Activated B cell treated with CpG ODN at 0.5 μM for 24 hours (primary cell): ENCODE measurements around the gene OR10H1. TPM values are rescaled to one million over a fixed set of nuclear protein-coding genes. Genes with fewer than 3 reads are reported as not detected.
"Not testable (repeated sequence)": the region's sequence is repeated elsewhere in the genome, so short reads cannot be mapped to it uniquely, and the experiment has no call there.

Source experiments
- ATAC-seq: fragments of 200-7000 bp; cut with Tn5 transposase; one replicate; pipeline ENCODE4 v1.10.0; 2021; ENCODE audit warnings: low read depth, mild to moderate bottlenecking, moderate library complexity
- CTCF ChIA-PET: fragments of 350-600 bp; sonication (Branson Sonifier 250); formaldehyde crosslinking; loops from one replicate; lab custom pipeline; 2021; ENCODE audit warnings: antibody characterized with exemption; lab: Charles Lee
- POLR2A ChIA-PET: fragments of 350-600 bp; sonication (Branson Sonifier 250); formaldehyde crosslinking; loops from one replicate; lab custom pipeline; 2021; ENCODE audit warnings: antibody characterized with exemption; lab: Charles Lee
- DNase-seq: peaks from one replicate; pipeline ENCODE4 v3.0.0; 2022
- H3K27ac Mint-ChIP-seq: one replicate; pipeline ENCODE4 v1.8.0; 2020; ENCODE audit warnings: mixed read lengths
- H3K27me3 Mint-ChIP-seq: one replicate; pipeline ENCODE4 v1.8.0; 2021; ENCODE audit warnings: mixed read lengths
- H3K36me3 Mint-ChIP-seq: one replicate; pipeline ENCODE4 v1.8.0; 2021; ENCODE audit warnings: low read depth, mixed read lengths
- H3K4me1 Mint-ChIP-seq: one replicate; pipeline ENCODE4 v1.8.0; 2021; ENCODE audit warnings: mixed read lengths
- H3K4me3 Mint-ChIP-seq: one replicate; pipeline ENCODE4 v1.8.0; 2020; ENCODE audit warnings: mild to moderate bottlenecking, mixed read lengths
- H3K9me3 Mint-ChIP-seq: one replicate; pipeline ENCODE4 v1.8.0; 2020; ENCODE audit warnings: mixed read lengths
- intact Hi-C: fragments of 100-400 bp; cut with micrococcal nuclease; formaldehyde crosslinking; loops from one replicate; pipeline ENCODE4 v1.15.1; 2024
- total RNA-seq: library from RNA; stranded (reverse); gene quantifications from 2 replicates; pipeline ENCODE4 v1.2.3, GENCODE V29; 2022
- TF ChIP-seq, protein P1 (sequence below): fragments of 200-600 bp; IDR thresholded peaks from one replicate; pipeline ENCODE4 v1.8.0; 2022; ENCODE audit warnings: antibody characterized with exemption, mild to moderate bottlenecking

Gene OR10H1
- total RNA-seq, 1 donor from 2014 or later = not detected

DNA sequence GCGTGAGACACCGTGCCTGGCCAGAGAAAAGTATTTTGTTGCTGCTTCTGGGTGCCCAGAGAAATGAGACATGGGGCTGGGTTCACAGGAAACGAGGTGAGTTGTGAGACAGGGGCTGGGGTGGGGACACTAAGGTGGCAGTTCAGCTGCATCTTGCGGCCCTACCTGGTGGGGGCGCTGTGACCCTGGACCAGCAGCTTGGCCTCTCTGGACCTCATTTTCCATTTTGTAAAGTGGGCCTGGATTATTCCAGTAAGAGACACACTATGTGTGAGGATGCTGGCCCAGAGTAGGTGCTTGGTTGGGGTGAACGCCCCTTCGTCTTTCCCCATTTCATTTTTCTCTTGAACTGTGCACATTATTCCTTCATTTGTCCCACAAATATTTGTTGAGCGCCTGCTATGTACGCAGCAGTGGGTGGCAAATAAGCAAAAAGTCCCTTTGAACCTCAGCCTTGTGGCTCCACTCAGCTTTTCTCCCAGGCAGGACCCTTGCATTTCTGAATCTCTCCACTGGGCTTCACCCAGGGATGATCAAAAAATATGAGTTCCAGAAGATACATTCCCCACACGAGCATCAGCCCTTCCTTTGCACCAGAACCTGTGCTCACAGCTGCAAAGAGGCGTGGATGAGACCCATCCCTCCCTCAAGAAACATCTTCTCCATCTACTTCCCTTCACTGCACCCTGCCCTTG lies 26.6 kb upstream of the OR10H1 start:
- Mint-ChIP-seq H3K36me3 (no peaks in the 10 kb centered on the region), H3K9me3 (no peaks in the 10 kb centered on the region), H3K27ac (no peak overlapping the region), H3K4me1 (peaks cover 7% of the 10 kb centered on the region), H3K27me3 (peaks cover 33% of the 10 kb centered on the region), H3K4me3 (no peak overlapping the region)
- CTCF ChIA-PET = no interaction called here
- TF ChIP-seq, protein P1, sequence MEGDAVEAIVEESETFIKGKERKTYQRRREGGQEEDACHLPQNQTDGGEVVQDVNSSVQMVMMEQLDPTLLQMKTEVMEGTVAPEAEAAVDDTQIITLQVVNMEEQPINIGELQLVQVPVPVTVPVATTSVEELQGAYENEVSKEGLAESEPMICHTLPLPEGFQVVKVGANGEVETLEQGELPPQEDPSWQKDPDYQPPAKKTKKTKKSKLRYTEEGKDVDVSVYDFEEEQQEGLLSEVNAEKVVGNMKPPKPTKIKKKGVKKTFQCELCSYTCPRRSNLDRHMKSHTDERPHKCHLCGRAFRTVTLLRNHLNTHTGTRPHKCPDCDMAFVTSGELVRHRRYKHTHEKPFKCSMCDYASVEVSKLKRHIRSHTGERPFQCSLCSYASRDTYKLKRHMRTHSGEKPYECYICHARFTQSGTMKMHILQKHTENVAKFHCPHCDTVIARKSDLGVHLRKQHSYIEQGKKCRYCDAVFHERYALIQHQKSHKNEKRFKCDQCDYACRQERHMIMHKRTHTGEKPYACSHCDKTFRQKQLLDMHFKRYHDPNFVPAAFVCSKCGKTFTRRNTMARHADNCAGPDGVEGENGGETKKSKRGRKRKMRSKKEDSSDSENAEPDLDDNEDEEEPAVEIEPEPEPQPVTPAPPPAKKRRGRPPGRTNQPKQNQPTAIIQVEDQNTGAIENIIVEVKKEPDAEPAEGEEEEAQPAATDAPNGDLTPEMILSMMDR = no peak
- POLR2A ChIA-PET = no interaction called here
- no peak for DNase-seq
- intact Hi-C loops = no loop called here
- no peak for ATAC-seq

- H3K27ac Mint-ChIP-seq = no peak overlapping the region
- intact Hi-C loops = no loop called here
- DNase-seq (no peak), ATAC-seq (no peak)
- ChIA-PET CTCF (no interaction called here), POLR2A (no interaction called here)
- H3K36me3 Mint-ChIP-seq = peaks cover 2% of the 10 kb centered on the region
- no peaks in the 10 kb centered on the region for H3K9me3 Mint-ChIP-seq
- no peak overlapping the region for H3K4me3 Mint-ChIP-seq
- TF ChIP-seq, protein P1 = no peak
- peaks cover 25% of the 10 kb centered on the region for H3K27me3 Mint-ChIP-seq
- peaks cover 12% of the 10 kb centered on the region for H3K4me1 Mint-ChIP-seq
These were observed 25.4 kb upstream of the OR10H1 start for GRCh38 chr19:15840833-15841232.

DNA sequence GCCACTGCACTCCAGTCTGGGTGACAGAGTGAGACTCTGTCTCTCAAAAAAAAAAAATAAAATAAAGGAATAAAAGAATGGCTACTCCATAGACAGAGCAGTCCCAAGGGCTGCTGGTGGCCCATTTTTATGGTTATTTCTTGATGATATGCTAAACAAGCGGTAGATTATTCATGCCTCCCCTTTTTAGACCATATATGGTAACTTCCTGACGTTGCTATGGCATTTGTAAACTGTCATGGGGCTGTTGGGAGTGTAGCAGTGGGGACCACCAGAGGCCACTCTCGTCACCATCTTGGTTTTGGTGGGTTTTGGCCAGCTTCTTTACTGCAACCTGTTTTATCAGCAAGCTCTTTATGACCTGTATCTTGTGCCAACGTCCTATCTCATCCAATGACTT lies 24.4 kb upstream of the OR10H1 start:
- H3K36me3 Mint-ChIP-seq, H3K9me3 Mint-ChIP-seq, H3K4me3 Mint-ChIP-seq, DNase-seq, ATAC-seq, H3K27ac Mint-ChIP-seq, CTCF ChIA-PET, POLR2A ChIA-PET: not testable (repeated sequence)
- H3K4me1 Mint-ChIP-seq = peaks cover 15% of the 10 kb centered on the region
- intact Hi-C loops = loop anchor here (10.0 kb wide), 1 partner anchor 235 kb away; the partner anchor contains the start of gene TPM4
- peaks cover 18% of the 10 kb centered on the region for H3K27me3 Mint-ChIP-seq

GRCh38 chr19:15838351-15838750 lies 22.9 kb upstream of the OR10H1 start:
- intact Hi-C loops = loop anchor here (10.0 kb wide), 1 partner anchor 236 kb away; the partner anchor contains the start of gene TPM4
- H3K4me1 Mint-ChIP-seq = peaks cover 15% of the 10 kb centered on the region
- H3K4me3 Mint-ChIP-seq = no peak overlapping the region
- CTCF ChIA-PET = no interaction called here
- ATAC-seq (no peak), DNase-seq (no peak)
- POLR2A ChIA-PET = no interaction called here
- no peak overlapping the region for H3K27ac Mint-ChIP-seq
- peaks cover 13% of the 10 kb centered on the region for H3K27me3 Mint-ChIP-seq
- peaks cover 2% of the 10 kb centered on the region for H3K36me3 Mint-ChIP-seq
- H3K9me3 Mint-ChIP-seq = no peaks in the 10 kb centered on the region
- TF ChIP-seq, protein P1 = no peak

- no peak for DNase-seq
- ATAC-seq = peak; percentile 2
- CTCF ChIA-PET = interaction anchor here (0.7 kb wide), 1 partner anchor 64 kb away, joined by 3 read pairs; no protein-coding TSS in a partner anchor
- POLR2A ChIA-PET = interaction anchor here (0.6 to 1.9 kb wide), 21 partner anchors 10 to 1347 kb away, joined by 3 to 12 read pairs (median 4); partner anchors contain the start of genes AKAP8, AKAP8L, AP1M1 and C19orf44
- H3K4me1 Mint-ChIP-seq = peaks cover 15% of the 10 kb centered on the region
- peaks cover 2% of the 10 kb centered on the region for H3K36me3 Mint-ChIP-seq
- H3K27ac Mint-ChIP-seq = peak overlapping the region; percentile 95
- H3K9me3 Mint-ChIP-seq = no peaks in the 10 kb centered on the region
- H3K4me3 Mint-ChIP-seq = peak overlapping the region; percentile 92
- H3K27me3 Mint-ChIP-seq = peaks cover 8% of the 10 kb centered on the region
- TF ChIP-seq, protein P1 = no peak
- intact Hi-C loops = loop anchor here (10.0 kb wide), 1 partner anchor 238 kb away; the partner anchor contains the start of gene TPM4
These were observed 21.8 kb upstream of the OR10H1 start for GRCh38 chr19:15837221-15837731.
